Stimulated activated naive B cell treated with anti-CD40 and anti-IgM and Interleukin-4, amounts not matched to agents 10 μg/mL and 1 μg/mL and 100 μg/mL, for 72 hours (primary cell): ENCODE data around the gene FAM3A.

Experiments
- ATAC-seq, 2 donors: fragments of 150-1000 bp; cut with Tn5 transposase; replicated peaks; 2 replicates each; pipeline ENCODE4 v1.10.0; 2021; ENCODE audit warnings: moderate library complexity in 1 of 2
- DNase-seq: peaks from one replicate; pipeline ENCODE4 v3.0.0; 2021
- H3K27ac Mint-ChIP-seq: one replicate; pipeline ENCODE4 v1.8.0; 2022; ENCODE audit warnings: mild to moderate bottlenecking, mixed read lengths
- H3K27me3 Mint-ChIP-seq, 2 donors: one replicate each; pipeline ENCODE4 v1.8.0; 2022; ENCODE audit warnings: mixed read lengths in 2 of 2
- H3K36me3 Mint-ChIP-seq, 2 donors: one replicate each; pipeline ENCODE4 v1.8.0; 2022; ENCODE audit warnings: mixed read lengths in 2 of 2, mild to moderate bottlenecking in 1 of 2
- H3K4me1 Mint-ChIP-seq, 2 donors: one replicate each; pipeline ENCODE4 v1.8.0; 2022; ENCODE audit warnings: mixed read lengths in 2 of 2, mild to moderate bottlenecking in 1 of 2
- H3K4me3 Mint-ChIP-seq, 2 donors: one replicate each; pipeline ENCODE4 v1.8.0; 2022; ENCODE audit warnings: mild to moderate bottlenecking in 2 of 2, mixed read lengths in 2 of 2, moderate library complexity in 1 of 2
- H3K9me3 Mint-ChIP-seq, 2 donors: one replicate each; pipeline ENCODE4 v1.8.0; 2022; ENCODE audit warnings: mixed read lengths in 2 of 2, mild to moderate bottlenecking in 1 of 2

FAM3A gene

DNA sequence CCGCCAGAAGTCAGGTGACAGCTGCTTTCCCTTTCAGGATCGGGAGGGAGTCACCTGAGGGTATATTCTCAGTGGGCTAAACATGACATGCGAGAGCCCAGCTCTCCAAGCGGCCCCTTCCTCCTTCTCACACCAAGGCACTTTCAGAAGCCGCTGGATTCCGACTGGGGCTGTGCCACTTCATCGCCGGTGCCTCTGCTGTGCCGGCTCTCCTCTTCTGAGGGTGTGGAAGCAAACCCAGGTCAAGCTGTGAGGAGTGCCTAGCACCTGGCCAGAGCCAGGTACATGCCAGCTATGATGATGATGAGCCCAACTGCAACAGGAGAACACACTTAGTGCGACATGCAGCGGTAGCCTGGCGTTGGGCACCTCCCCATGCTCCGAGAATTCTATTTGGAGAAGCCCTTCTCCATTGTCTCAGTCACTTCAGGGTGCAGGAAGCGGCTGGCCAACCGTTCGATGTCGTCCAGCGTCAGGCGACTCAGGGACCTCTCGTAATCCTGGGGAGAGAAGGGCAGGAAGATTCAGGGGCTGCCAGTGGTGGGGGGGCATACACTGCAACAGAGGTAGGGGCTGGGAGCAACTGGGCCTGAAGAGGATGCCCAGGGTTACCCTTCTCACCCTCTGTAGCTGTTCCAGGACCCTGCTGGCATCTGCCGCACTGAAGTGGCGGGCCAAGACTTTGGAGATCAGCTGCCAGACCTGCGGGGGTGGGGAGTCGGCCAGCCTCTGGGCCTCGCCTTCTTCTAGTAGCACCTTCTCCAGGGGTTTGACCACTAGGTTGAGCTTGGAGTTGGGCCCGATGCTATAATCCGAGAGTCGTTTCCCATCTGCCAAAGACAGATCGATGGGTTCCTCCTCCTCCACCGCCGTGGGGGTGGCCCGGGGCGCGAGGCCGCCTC, 30.6 kb downstream of the FAM3A start:
- DNase-seq (no peak), ATAC-seq (no peak)
- Mint-ChIP-seq H3K27me3 (no peaks in the 10 kb centered on the region), H3K9me3 (no peaks in the 10 kb centered on the region), H3K36me3 (peaks cover 16% of the 10 kb centered on the region in 2 donors), H3K4me1 (peaks cover 19 to 45% of the 10 kb centered on the region in 2 donors), H3K4me3 (peak overlapping the region; percentile 71 to 74), H3K27ac (no peak overlapping the region)

DNA sequence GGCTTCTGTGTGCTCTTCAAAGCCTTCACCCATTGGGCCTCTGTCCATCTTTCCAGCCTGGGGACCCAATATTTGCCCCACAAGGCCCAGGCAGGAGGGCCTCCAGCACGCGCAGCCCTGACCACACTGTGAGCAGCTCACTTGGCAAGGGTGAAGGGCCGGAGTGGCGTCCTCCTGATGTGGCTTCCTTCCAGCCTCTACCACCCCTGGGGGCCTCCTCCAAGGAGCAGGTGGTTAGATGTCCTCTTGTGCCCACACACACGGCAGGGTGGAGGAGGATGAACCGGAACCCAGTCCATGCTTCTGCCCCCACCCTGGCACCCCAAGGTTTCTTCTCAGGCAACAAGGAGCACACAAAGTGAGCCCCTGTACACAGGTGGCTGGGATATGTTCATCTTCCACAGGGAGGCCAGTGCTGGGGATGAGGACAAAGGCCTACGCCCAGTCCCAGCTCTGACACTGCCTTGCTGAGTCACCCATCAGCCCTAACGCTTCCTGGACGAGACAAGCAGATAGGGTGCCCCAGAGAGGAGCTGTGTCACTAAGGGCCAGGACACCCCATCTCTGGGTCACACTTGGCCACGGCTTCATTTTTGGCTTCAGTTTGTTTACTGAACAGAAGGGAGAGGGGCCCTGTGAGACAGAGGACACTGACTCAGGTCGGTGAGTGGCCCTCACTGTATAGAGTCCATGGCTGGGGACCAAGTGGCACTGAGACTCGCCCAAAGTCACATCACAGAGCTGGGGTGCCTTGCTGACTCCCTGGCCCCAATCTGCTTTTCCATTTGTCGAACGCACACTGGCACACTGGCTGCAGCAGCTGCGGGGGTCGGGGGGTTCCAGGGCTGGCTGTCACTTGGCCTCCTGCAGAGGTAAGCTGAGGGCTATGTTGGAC, 31.5 kb downstream of the FAM3A start:
- DNase-seq (no peak), ATAC-seq (no peak)
- H3K27ac Mint-ChIP-seq: no peak overlapping the region
- H3K27me3 Mint-ChIP-seq: no peaks in the 10 kb centered on the region
- peaks cover 17 to 43% of the 10 kb centered on the region in 2 donors for H3K4me1 Mint-ChIP-seq
- H3K4me3 Mint-ChIP-seq: peak overlapping the region; percentile 6 to 74
- no peaks in the 10 kb centered on the region for H3K9me3 Mint-ChIP-seq
- peaks cover 16% of the 10 kb centered on the region in 2 donors for H3K36me3 Mint-ChIP-seq

DNA sequence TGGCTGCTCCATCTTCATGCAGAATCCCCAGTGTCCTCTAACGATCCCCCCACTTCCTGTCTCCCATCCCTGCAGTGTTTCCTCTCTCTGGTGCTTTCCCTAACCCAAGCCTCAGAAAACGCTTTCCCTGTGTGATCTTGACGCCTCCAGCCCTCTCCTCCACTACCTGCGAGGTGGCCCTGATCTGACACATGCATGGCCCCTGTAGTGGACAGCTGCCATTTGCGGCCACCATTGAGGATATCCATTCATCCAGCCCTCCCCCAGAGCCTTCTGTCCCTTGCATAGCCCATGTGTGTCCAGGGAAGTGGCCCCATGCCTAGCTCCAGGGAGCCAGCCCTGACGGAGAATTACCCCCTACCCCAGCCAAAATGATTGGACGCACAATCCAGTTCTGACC, 32.7 kb downstream of the FAM3A start:
- no peaks in the 10 kb centered on the region for H3K27me3 Mint-ChIP-seq
- DNase-seq (no peak), ATAC-seq (no peak)
- no peaks in the 10 kb centered on the region for H3K9me3 Mint-ChIP-seq
- no peak overlapping the region for H3K27ac Mint-ChIP-seq
- H3K36me3 Mint-ChIP-seq: peaks cover 13% of the 10 kb centered on the region in 2 donors
- peaks cover 16 to 37% of the 10 kb centered on the region in 2 donors for H3K4me1 Mint-ChIP-seq
- no peak overlapping the region for H3K4me3 Mint-ChIP-seq

DNA sequence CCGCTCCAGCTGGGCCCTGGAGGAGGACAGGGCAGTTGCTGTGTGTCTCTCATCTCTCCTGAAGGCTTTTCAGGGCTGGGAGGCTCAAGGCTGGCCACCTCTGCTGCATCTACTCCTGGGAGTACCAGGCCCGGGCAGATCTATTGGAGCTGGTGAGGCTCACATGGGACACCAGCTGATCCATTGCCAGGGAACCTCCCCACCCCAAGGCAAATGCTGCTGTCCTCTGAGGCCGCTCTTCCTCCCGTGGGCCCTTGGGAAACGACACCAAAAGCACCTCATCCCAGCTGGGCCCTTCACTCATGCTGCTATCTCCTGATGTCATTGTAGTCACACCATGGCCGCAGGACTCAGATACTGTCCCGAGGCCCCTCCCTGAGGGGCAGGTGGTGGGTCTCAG, 33.2 kb downstream of the FAM3A start:
- Mint-ChIP-seq H3K9me3 (no peaks in the 10 kb centered on the region), H3K27me3 (no peaks in the 10 kb centered on the region), H3K36me3 (peaks cover 7 to 9% of the 10 kb centered on the region in 2 donors), H3K4me3 (no peak overlapping the region), H3K4me1 (peaks cover 13 to 37% of the 10 kb centered on the region in 2 donors), H3K27ac (no peak overlapping the region)
- DNase-seq (no peak), ATAC-seq (no peak)

DNA sequence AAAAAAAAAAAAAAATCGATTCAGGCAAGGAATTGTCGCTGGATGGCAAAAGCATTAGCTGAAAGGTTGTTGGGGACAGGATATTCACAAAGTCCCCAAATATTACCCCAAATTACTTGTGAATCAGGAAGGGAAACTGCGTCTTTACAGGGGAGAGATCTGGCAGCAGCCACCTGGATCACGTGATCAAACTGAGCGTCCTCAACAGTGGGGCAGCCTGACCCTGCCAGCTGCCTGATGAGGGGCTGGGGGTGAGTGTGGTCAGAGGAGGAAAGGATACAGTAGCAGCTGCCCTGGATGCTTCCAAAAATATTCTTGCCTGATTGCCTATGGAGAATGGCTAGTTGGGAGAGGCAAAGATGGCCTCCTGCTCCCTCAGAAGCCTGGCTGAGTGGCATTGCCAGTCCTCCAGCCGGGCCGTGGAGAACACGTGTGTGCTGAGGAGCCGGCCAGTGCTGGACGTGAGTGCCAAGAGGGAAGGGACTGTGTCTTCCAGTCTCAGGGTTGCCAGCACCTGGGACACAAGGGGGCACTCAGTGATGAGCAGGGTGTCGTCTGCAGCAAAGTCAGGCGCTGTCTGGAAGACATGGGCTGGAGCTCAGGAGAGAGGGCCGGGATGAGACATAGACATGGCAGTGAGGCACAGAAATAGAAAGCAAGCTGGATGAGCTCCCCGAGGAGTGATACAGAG, 34.0 kb downstream of the FAM3A start:
- no peaks in the 10 kb centered on the region for H3K27me3 Mint-ChIP-seq
- H3K27ac Mint-ChIP-seq: no peak overlapping the region
- peaks cover 12 to 34% of the 10 kb centered on the region in 2 donors for H3K4me1 Mint-ChIP-seq
- no peak for ATAC-seq
- no peak for DNase-seq
- H3K9me3 Mint-ChIP-seq: no peaks in the 10 kb centered on the region
- peaks cover 5 to 6% of the 10 kb centered on the region in 2 donors for H3K36me3 Mint-ChIP-seq
- H3K4me3 Mint-ChIP-seq: no peak overlapping the region

DNA sequence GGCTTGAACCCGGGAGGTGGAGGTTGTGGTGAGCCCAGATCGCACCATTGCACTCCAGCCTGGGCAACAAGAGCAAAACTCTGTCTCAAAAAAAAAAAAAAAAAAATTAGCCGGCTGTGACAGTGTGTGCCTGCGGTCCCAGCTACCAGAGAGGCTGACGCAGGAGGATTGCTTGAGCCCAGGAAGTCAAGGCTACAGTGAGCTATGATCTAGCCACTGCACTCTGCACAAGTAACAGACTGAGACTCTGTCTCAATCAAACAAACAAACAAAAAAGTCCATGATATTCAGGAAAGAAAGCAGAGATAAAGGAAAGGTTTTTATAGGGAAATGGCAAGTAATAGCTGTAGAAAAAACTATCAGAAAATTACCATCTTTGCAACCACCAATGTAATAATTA, 34.8 kb downstream of the FAM3A start:
- H3K4me1 Mint-ChIP-seq: peaks cover 16 to 32% of the 10 kb centered on the region in 2 donors
- no peak overlapping the region for H3K4me3 Mint-ChIP-seq
- ATAC-seq (no peak), DNase-seq (no peak)
- no peaks in the 10 kb centered on the region for H3K9me3 Mint-ChIP-seq
- no peak overlapping the region for H3K27ac Mint-ChIP-seq
- no peaks in the 10 kb centered on the region for H3K27me3 Mint-ChIP-seq
- peaks cover 6 to 7% of the 10 kb centered on the region in 2 donors for H3K36me3 Mint-ChIP-seq

DNA sequence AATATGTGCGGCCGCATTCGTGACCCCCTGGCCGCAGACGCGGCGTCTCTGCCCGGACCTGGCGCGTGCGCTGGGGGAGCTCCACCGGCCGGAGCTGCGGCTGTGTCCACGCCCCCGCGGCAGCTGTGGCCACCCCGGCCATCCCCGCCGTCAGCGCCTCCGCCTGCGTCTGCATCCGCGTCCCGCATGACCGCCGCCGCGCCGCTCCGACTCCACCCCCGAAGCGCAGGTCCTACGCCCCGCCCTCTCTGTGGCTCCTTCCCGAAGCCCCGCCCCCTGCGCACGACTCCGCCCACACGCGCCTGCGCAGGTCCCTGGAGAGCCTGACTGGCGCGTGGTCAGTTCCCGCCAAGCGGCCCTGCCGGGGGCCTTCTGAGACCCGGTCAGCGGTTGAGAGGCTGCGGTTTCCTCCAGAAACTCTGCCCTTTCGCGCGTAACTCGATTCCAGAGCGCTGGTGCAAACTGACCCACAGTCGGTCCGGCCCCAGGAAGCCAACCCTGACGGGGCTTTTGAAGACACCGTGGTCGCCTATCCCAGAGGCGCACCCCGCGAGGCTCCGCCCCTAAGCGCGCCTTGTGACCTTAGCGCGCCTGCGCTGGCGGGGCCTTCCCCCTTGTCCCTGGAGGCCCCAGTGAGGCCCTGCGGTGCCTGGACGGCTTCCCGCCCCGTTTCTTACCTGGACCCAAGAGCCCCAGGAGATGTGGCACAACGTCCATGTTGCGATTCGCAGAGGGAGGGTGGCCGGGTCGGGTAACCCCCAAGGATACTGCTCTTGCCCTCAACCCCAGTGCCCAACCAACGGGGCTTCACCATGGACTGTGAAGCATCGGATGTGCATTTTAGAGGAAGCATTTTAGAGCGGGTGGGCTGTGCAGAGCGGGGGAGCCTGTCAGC, 37.1 kb downstream of the FAM3A start, which contains the start of gene LAGE3:
TSS of gene LAGE3 (minus strand) at position 554 of the 895 bp plus-strand sequence. CDS start at position 188, 366 bp downstream.
- Mint-ChIP-seq H3K9me3 (no peaks in the 10 kb centered on the region), H3K27me3 (no peaks in the 10 kb centered on the region), H3K4me1 (peaks cover 20 to 31% of the 10 kb centered on the region in 2 donors), H3K27ac (peak within 1 kb of the TSS; percentile 96), H3K36me3 (peaks cover 5 to 11% of the 10 kb centered on the region in 2 donors), H3K4me3 (peak within 1 kb of the TSS; percentile 85 to 86)
- ATAC-seq (peak; percentile 87 to 93), DNase-seq (peak; percentile 88)

DNA sequence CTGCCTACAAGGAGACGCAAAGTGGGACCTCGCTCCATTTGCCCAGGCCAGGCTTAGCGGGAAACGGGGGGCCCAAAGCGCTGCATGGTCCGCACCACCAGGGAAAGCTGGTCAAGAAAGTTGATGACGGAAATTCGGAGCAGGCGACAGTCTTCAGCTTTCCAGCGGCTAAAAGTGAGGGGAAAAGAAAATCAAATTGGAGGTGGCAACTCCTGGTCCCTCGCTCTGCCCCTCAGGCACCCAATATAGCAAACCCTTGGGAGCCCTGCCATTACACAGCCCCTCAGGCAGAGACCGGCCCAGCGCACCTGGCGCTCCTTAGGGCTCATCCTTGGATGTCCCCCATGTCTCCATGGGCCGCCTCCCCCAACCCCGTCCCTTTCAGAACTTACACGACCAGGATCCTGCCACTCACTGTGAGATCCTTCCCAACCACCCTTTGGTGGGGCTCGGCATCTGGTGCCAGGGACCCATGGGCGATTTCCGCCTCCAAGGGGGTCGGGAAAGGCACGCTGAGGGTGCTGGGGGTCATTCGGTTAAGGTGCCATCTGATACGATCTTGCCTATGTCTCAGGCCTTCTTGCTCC, 38.0 kb downstream of the FAM3A start:
- Mint-ChIP-seq H3K27me3 (no peaks in the 10 kb centered on the region), H3K4me1 (peaks cover 17 to 23% of the 10 kb centered on the region in 2 donors), H3K4me3 (peak overlapping the region; percentile 85 to 86), H3K27ac (peak overlapping the region; percentile 96), H3K9me3 (no peaks in the 10 kb centered on the region), H3K36me3 (peaks cover 5 to 8% of the 10 kb centered on the region in 2 donors)
- ATAC-seq (no peak), DNase-seq (no peak)

DNA sequence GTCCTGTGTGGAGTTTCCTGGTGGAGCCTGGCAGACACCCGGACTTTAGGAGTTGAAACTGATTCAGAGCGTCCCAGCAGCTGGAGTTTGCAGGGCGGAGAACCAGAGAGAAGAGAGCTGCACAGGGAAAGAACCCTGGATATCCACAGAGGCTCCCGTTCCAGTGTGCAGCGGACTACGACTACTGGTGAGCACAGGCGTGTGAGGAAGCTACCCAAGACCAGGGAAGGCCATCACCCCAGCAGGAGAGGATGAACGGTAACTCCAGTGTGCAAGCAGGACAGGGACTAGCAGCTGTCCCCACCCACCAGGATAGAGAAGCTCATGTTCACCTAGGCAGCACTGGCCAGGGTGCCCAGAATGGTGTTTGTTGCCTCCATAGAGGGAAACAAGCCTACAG, 39.2 kb downstream of the FAM3A start:
- H3K9me3 Mint-ChIP-seq: no peaks in the 10 kb centered on the region
- H3K4me1 Mint-ChIP-seq: peaks cover 17 to 23% of the 10 kb centered on the region in 2 donors
- no peak for ATAC-seq
- peaks cover 11% of the 10 kb centered on the region in 2 donors for H3K36me3 Mint-ChIP-seq
- no peak overlapping the region for H3K4me3 Mint-ChIP-seq
- no peaks in the 10 kb centered on the region for H3K27me3 Mint-ChIP-seq
- DNase-seq: no peak
- H3K27ac Mint-ChIP-seq: no peak overlapping the region

DNA sequence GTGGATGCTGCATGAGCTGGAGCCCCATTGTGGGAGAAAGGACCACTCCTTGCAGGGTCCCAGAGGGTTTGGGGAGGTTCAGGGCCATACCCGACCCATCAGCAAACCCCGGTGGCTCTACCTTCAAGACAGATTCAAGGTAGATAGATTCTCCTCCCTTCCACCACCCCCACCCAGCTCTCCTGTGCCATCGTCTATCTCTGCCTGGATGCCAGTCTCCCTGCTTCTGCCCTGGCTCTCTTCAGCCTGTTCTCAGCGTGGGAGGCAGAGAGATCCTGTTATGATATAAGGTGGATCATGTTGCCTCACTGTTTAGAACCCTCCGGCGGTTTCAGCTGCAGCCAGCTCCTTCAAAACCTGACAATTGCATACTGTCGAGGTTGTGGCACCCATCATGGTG, 42.3 kb downstream of the FAM3A start:
- no peak for DNase-seq
- Mint-ChIP-seq H3K27ac (no peak overlapping the region), H3K9me3 (no peaks in the 10 kb centered on the region), H3K4me3 (no peak overlapping the region), H3K4me1 (peaks cover 14 to 16% of the 10 kb centered on the region in 2 donors), H3K27me3 (no peaks in the 10 kb centered on the region), H3K36me3 (peaks cover 11 to 21% of the 10 kb centered on the region in 2 donors)
- no peak for ATAC-seq

DNA sequence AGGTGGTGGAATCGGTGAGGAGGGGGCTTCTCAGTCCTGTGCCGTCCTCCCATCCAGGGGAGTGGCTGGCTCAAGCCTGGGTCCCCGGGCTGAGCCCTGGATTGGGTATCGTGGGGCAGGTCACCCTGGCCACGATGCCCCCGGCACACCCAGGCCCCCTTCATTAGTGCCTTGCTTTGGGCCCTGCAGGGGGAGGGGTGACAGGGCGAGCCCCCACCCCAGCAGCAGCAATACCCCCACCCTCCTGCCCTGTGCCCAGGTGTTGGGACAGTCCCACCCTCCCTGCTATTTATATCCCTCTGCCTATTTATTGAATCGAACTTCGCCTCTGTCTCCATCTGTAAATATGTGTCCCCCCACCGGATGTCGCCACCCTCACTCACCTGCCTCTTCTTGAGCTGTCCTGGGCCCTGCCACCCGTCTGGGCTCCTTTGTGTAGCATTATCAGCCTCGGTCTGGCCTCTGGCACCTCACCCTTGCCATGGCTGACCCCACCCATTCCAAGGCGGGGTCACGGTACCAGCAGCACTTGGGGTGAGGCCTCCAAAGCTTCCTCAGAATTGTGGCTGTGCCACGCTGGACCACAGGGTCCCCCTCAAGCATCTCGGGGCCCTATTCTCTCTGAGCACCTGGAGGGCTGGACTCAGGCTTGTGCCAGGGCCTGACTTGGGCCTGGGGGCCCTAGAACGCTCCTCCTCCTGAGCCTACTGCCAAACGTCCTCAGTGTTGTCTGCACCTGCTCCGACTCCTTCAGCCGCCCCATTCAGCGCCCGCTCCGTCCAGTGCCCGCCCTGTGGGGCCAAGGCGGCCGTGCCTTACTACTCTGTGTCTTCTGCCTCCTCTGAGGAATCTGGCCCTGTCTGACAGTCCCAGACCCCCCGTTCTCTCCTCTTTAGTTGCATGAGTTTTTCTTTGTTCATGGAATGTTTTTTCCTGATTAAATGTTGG, 43.1 kb downstream of the FAM3A start:
- Mint-ChIP-seq H3K4me1 (peaks cover 12 to 14% of the 10 kb centered on the region in 2 donors), H3K4me3 (no peak overlapping the region), H3K27me3 (no peaks in the 10 kb centered on the region), H3K9me3 (no peaks in the 10 kb centered on the region), H3K36me3 (peaks cover 11 to 21% of the 10 kb centered on the region in 2 donors), H3K27ac (no peak overlapping the region)
- ATAC-seq: no peak
- no peak for DNase-seq
